Measurements from ENCODE around the gene ARHGAP26. TPM values are rescaled to one million over a fixed set of nuclear protein-coding genes. Genes with fewer than 3 reads are reported as not detected.

ARHGAP26 gene
- polyA plus RNA-seq, 1 donor (not counting 4 experiments of a cell fraction or from before 2014, with no cell fraction given) = 3.9 TPM

DNA sequence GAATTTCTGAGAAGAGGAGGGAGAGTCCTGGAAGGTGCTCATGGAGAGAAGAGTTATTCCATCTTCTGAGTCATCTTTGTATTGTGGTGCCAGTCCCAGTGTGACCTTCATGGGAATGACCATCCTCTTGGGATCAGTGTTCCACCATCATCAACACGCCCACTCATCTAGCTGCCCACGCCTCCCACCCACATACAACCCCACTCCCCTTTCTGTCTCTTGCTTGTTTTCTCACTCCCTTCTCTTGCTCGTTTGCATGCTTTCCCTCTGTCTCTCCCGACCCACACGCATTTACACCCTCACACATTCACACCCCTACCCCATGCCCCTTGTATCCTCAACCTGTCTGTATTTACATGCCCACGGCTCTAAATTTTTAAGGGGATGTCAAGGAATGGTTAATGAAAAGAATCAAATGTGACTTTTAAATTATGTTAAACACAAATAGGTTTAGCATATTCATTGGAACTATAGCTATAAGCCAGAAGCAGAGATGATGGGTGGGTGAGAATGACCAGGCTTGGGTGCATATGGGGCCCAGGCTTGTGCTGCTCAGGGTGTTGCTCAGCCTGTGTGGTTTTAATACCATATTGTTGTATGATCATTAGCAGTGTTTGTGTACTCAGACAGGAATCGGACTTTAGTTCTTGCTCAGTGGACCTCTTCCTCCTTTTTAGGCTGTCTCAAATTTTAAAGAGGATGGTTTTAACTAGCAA, 160.4 kb downstream of the ARHGAP26 start:
- no peak overlapping the region for H2AFZ ChIP-seq (ENCODE audit: control insufficient read depth, low read length)
- peaks cover 4% of the 10 kb centered on the region for H3K4me1 ChIP-seq (ENCODE audit: control insufficient read depth, extremely low read depth, insufficient read depth, low read length)
- no peaks in the 10 kb centered on the region for H3K79me2 ChIP-seq (ENCODE audit: control insufficient read depth, insufficient read depth, low read length)
- TF ChIP-seq, protein P1, sequence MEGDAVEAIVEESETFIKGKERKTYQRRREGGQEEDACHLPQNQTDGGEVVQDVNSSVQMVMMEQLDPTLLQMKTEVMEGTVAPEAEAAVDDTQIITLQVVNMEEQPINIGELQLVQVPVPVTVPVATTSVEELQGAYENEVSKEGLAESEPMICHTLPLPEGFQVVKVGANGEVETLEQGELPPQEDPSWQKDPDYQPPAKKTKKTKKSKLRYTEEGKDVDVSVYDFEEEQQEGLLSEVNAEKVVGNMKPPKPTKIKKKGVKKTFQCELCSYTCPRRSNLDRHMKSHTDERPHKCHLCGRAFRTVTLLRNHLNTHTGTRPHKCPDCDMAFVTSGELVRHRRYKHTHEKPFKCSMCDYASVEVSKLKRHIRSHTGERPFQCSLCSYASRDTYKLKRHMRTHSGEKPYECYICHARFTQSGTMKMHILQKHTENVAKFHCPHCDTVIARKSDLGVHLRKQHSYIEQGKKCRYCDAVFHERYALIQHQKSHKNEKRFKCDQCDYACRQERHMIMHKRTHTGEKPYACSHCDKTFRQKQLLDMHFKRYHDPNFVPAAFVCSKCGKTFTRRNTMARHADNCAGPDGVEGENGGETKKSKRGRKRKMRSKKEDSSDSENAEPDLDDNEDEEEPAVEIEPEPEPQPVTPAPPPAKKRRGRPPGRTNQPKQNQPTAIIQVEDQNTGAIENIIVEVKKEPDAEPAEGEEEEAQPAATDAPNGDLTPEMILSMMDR (optimal IDR thresholded peaks at IDR 0.05 in 1 of 3, IDR thresholded peaks at IDR 0.05 in 1 of 3, conservative IDR thresholded peaks at IDR 0.05 in 1 of 3; ENCODE audit: extremely low read depth in 1 of 3, insufficient read depth in 2 of 3, low read length in 3 of 3) = no peak
- TF ChIP-seq EZH2 (IDR thresholded peaks at IDR 0.05; ENCODE audit: low read length) = no peak
- H3K27ac ChIP-seq (ENCODE audit: control insufficient read depth, insufficient read depth, low read length) = no peak overlapping the region
- dilution Hi-C loops (cut with MboI; ENCODE audit: extremely low pct_ligation_motif_present, low sequenced_read_pairs) = no loop called here
- H3K4me3 ChIP-seq (ENCODE audit: control insufficient read depth in 2 of 3, extremely low read depth in 1 of 3, insufficient read depth in 2 of 3, low read depth in 1 of 3, low read length in 3 of 3) = no peak overlapping the region
- H4K20me1 ChIP-seq (ENCODE audit: control insufficient read depth, extremely low read depth, insufficient read depth, low read length) = no peaks in the 10 kb centered on the region
- DNase-seq (ENCODE audit: low read depth, low spot score) (no peak), FAIRE-seq (no peak)
- H3K9me1 ChIP-seq (ENCODE audit: control insufficient read depth, extremely low read depth, insufficient read depth, low read length) = no peaks in the 10 kb centered on the region
- no peak overlapping the region for H3K9ac ChIP-seq (ENCODE audit: control insufficient read depth, extremely low read depth, insufficient read depth, low read length)
- H3K36me3 ChIP-seq (ENCODE audit: control insufficient read depth in 2 of 2, extremely low read depth in 1 of 2, insufficient read depth in 2 of 2, low read length in 2 of 2) = peaks cover 1 to 3% of the 10 kb centered on the region in 2 experiments
- H3K4me2 ChIP-seq (ENCODE audit: control insufficient read depth, extremely low read depth, insufficient read depth, low read depth, low read length) = no peak overlapping the region
- no peaks in the 10 kb centered on the region for H3K27me3 ChIP-seq (ENCODE audit: control insufficient read depth, extremely low read depth, insufficient read depth, low read length)
- no peaks in the 10 kb centered on the region for H3K9me3 ChIP-seq (ENCODE audit: control insufficient read depth, low read depth, low read length)

DNA sequence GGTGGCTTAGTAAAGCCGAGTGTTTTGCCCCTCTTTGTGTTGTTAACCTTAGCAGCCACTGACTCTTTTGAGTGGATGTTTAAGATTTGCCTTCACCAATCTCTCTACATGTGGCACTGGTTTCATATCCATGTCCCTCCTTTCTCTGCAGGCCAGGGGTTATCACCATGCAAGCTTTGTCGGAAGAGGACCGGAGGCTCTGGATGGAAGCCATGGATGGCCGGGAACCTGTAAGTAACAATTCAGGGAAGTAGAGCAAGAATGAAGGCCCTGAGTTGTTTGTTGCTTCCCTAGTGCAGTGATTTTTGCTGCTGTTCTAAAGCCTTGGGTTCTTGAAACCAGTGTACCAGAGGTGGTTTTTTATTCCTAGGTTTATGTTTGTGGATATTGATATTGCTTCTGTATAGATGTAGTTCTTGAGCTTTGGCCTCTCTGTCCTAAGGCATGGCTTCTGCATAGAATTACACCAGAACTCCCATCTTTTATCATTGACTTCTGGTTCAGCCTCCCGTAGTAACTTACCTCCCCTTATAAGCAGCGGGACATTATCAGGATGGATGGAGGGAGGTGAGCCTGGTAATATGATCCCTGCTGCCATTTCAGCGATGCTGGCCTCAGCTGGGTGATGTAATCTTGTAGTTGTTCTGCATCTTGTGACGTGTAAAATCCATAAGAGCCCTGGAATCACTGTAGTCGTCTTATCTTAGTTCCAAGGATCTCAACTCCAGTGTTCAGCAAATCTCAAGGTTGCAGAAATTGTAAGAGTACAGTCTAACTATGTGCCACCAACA, 161.9 kb downstream of the ARHGAP26 start:
- no peaks in the 10 kb centered on the region for H3K9me3 ChIP-seq (ENCODE audit: control insufficient read depth, low read depth, low read length)
- dilution Hi-C loops (cut with MboI; ENCODE audit: extremely low pct_ligation_motif_present, low sequenced_read_pairs) = no loop called here
- H3K4me2 ChIP-seq (ENCODE audit: control insufficient read depth, extremely low read depth, insufficient read depth, low read depth, low read length) = no peak overlapping the region
- no peak for DNase-seq (ENCODE audit: low read depth, low spot score)
- no peak overlapping the region for H3K27ac ChIP-seq (ENCODE audit: control insufficient read depth, insufficient read depth, low read length)
- H3K4me3 ChIP-seq (ENCODE audit: control insufficient read depth in 2 of 3, extremely low read depth in 1 of 3, insufficient read depth in 2 of 3, low read depth in 1 of 3, low read length in 3 of 3) = no peak overlapping the region
- H4K20me1 ChIP-seq (ENCODE audit: control insufficient read depth, extremely low read depth, insufficient read depth, low read length) = no peaks in the 10 kb centered on the region
- no peaks in the 10 kb centered on the region for H3K27me3 ChIP-seq (ENCODE audit: control insufficient read depth, extremely low read depth, insufficient read depth, low read length)
- no peaks in the 10 kb centered on the region for H3K9me1 ChIP-seq (ENCODE audit: control insufficient read depth, extremely low read depth, insufficient read depth, low read length)
- TF ChIP-seq, protein P1 (optimal IDR thresholded peaks at IDR 0.05 in 1 of 3, IDR thresholded peaks at IDR 0.05 in 1 of 3, conservative IDR thresholded peaks at IDR 0.05 in 1 of 3; ENCODE audit: extremely low read depth in 1 of 3, insufficient read depth in 2 of 3, low read length in 3 of 3) = no peak
- no peak for TF ChIP-seq EZH2 (IDR thresholded peaks at IDR 0.05; ENCODE audit: low read length)
- FAIRE-seq = peak; percentile 9
- H3K79me2 ChIP-seq (ENCODE audit: control insufficient read depth, insufficient read depth, low read length) = no peaks in the 10 kb centered on the region
- no peak overlapping the region for H2AFZ ChIP-seq (ENCODE audit: control insufficient read depth, low read length)
- H3K4me1 ChIP-seq (ENCODE audit: control insufficient read depth, extremely low read depth, insufficient read depth, low read length) = no peaks in the 10 kb centered on the region
- H3K36me3 ChIP-seq (ENCODE audit: control insufficient read depth in 2 of 2, extremely low read depth in 1 of 2, insufficient read depth in 2 of 2, low read length in 2 of 2) = peaks cover 1 to 3% of the 10 kb centered on the region in 2 experiments
- no peak overlapping the region for H3K9ac ChIP-seq (ENCODE audit: control insufficient read depth, extremely low read depth, insufficient read depth, low read length)

All from keratinocyte (primary cell).